Activated CD4-positive, alpha-beta T cell treated with anti-CD3 and anti-CD28 coated beads, Interleukin-2, Interleukin-4, amounts not matched to agents 100 ng/mL and 50 ng/mL, durations not matched to agents 16 hours and 8 hours (primary cell): ENCODE results near the gene KRT28.
"Not testable (repeated sequence)": the region's sequence is repeated elsewhere in the genome, so short reads cannot be mapped to it uniquely, and the experiment has no call there.

ENCODE experiments used
- DNase-seq: peaks from one replicate; pipeline ENCODE4 v3.0.0-alpha.2; 2020; ENCODE audit warnings: low spot score

The KRT28 gene

DNA sequence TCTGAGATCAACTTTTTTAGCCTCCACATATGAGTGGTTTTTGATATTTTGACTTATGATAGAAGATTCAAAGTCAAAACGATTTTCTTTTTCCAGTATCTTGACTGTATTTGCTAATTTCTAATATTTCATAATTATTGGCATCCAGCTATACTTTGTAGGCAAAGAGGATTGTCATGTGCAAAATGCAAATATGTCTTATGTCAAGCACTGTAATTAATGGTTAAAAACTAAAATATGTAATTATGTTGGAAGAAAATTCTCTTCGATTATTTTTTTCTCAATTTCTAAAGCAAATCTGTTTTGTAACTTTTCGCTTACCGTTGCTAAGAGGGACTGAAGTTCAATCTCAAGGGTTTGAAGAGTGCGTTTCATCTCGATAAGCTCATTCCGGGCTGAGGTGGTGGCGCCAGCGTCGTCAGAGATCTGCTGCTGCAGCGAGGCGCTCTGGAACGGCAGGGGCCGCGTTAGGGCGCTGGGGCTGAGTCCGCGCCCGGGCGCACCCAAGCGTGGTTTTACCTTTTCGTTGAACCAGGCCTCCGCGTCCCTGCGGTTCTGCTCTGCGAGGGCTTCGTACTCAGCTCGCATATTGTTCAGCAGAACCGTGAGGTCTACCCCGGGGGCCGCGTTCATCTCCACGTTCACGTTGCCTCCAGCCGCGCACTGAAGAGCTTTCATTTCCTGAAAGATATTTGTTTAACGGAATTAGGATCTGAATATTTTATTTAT, 20.4 kb downstream of the KRT28 start:
- DNase-seq: peak; percentile 4

DNA sequence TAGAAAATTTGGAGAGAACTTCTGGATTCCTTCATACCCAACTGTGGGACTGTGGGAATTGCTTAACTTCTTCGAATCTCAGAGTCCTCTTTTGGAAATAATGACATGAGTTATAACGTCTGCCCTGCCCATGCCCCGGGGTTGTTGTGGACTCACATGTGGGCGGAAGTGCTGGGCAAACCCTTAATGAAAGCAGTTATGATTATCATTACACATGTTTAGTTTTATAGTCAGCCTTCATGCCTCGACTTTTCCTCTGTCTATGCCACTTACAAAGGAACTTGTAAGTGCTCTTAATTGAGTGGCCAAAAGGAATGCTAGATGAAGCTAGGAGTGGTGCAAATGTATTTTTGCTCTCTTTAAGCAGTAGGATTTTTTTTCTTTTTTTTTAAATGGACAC, 21.3 kb downstream of the KRT28 start:
- no peak for DNase-seq

DNA sequence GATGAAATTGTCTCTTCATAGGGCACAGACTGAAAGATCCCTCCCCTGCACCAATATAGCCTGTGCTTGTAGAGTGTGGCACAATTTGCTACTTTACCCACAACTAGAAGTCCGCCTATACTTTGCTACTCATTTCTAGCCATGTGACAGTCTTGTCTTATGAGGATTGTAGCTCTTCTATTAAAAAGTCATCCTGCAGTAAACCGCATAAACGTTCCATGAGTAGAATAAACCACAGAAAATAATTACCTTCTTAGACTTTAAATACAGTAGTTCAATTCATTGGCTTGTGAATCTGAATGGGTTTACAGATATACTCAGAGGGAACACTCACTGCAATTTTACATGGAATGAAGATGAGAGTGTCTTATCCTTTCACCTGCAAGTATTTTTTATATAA, 21.8 kb downstream of the KRT28 start:
- DNase-seq: no peak

DNA sequence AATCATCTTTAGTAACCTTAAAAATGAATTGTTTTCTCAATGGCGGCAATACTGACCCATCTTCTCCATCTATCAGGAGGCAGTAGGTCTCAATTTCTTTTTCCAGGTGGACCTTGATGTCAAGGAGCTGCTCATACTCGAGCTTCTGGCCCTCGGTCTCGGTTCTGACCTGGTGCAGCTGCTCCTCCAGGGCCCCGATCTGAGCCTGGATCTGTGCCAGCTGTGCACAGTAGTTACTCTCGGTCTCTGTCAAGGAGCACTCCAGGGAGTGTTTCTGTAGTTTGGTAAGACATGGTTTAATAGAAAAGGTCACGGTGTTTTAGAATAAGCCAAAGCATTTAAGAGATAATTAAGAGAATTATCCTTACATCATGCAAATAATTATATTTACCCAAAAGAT, 22.3 kb downstream of the KRT28 start:
- DNase-seq: no peak

DNA sequence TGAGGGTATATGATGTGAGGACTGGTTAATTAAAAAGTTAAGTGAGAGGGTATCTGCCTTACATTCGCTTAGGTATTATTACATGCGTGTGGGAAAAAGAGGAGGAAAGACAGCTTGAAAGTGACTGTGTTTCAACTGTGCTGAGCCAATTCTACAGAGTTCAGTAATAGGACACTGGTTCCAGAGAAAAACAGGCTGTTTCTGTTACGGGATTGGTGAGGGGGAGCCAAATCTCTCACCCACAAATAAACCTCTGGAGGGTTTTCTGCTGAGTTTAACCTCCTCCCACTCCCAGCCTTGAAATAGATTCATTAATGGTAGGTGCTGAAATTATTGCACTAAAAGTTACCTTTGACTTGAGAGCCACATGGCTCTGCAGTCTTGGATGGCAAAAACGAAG, 23.8 kb downstream of the KRT28 start:
- no peak for DNase-seq

DNA sequence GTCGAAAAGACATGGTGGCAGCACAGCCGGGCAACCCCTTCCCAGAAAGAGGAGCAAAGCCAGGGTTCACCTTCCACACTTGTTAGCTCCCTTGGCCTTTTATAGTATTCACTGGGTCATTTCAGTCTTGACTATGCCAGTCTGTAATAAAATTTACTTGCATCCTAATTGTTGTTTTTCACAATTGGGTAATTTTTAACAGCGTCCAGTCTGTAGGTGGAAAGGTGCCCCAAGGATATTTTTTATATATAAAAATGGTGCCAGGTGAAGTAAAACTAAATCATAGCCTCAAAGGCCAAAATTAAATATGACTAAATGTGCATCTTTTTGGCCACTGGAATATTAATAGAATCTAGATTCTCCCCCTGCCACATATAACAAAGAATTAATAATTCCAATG, 27.7 kb downstream of the KRT28 start, which contains the start of gene KRT26:
KRT26 (minus strand) TSS at position 101 of the 400 bp plus-strand sequence; CDS start at position 13, 88 bp downstream.
- DNase-seq: no peak

DNA sequence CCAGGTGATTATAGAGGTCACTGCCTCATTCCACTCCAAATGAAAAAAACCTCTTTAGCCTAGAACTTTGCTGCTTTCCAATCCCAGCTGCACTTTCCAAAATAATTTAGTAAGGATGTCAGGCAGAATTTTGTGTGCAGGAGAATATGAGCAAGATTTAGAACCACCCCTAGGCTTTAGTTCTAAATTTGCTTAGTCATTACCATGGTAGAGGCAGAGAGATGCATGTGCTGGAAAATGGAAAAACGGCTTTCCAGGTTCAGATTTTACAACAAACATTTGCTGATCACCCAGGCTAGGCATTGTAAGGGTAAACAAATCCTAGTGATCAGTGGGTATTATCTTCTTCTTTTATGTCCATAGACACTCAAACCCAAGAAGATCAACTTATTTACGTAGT, 34.1 kb downstream of the KRT28 start:
- DNase-seq: no peak

DNA sequence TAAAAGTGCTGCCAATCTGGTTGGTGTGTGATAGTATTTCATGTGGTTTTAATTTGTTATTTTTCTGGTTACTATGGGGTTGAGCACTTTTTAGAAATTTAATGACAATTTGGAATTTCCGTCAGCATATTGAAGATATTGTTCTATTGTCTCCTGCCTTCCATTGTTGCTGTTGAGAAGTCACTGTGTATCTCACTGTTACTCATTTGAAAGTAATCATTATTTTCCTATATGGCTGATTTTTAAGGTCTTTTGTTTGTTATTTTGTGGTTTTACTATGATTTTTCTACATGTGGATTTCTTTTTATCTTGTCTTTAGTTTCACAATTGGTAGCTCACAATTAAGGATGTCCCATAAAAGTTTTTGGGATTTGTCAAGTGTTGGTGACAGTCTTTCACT, 36.0 kb downstream of the KRT28 start:
- no peak for DNase-seq

DNA sequence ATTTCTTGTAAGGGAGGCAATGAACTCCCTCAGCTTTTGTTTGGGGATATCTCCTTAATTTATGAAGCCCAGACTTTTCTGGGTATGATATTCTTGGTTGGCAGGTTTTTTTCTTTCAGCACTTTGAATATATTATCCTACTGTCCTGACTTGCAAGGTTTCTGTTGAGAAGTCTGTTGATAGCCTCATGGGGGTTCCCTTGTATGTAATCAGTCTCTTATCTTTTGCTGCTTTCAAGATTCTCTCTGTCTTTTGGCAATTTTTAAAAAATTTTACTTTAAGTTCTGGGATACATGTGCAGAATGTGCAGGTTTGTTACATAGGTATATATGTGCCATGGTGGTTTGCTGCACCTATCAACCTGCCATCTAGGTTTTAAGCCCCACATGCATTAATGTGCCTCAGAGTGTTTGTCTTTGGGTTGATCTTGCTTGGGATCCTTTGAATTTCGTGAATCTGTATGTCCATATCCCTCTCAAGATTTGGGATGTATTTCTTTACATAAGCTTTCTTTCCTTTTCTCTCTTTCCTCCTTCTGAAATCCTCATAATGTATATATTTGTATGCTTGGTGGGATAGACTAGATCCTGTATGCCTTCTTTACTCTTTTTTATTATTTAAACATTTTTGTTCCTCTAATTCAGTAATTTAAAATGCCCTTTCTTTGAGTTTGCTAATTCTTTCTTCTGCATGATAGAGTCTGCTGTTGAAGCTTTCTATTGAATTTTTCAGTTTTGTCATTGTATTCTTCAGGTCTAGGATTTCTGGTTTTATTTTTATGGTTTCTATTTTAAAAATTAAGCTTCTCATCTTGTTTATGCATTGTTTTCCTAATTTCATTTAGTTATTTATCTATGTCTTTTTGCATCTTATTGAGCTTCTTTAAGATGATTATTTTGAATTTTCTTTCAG, 39.4 kb downstream of the KRT28 start:
- no peak for DNase-seq

DNA sequence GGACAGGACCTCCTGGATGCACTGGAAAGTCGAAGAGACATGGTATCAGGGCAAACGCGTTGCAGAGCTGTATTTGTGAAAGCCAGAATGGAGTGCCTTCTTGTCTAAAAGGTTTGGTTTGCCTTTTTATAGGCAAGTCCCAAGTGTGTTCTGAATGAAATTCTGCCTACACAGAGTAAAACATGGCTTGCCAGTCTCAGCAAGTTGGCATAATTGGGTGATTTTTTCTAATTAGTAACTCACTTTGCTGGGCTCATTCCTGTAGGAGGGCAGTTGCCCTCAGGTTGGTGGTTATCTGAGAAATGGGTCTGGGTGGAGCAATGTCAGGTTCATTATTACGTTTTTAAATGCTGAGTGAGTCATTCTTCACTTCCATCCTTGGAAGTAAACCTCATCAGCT, 44.5 kb downstream of the KRT28 start, which contains the start of gene KRT25:
KRT25 (minus strand) TSS at position 101 of the 400 bp plus-strand sequence; CDS start at position 41, 60 bp downstream.
- no peak for DNase-seq

DNA sequence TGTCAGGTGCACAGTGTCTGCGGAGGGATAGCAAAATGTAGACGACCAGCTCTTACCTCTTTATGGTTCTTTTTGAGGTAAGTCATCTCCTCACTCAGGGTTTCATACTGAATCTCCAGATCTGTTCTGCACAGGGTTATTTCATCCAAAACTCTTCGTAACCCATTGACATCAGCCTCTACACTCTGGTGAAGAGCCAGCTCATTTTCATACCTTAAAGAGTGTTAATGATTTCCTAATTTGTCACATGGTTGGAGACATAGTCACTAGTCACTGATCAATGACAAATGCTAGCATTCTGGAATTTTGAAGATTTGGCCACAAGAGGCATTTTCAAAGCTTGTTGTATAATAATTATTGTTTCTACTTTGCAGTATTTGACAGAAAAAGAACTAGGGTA, 46.0 kb downstream of the KRT28 start:
- no peak for DNase-seq

DNA sequence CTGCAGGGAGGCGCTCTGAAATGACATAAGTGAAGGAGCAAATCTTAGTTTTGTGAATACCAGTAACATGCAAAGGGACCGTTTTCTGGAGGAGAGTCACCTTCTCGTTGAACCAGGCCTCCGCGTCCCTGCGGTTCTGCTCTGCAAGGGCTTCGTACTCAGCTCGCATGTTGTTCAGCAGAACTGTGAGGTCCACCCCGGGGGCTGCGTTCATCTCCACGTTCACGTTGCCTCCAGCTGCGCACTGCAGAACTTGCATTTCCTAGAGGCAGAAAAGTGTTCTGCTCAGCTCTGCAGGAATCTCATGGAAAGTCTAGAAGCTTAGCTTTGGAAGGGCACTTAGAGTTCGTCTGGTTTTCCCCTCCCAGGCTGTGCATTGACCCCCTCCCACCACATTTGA, 48.7 kb downstream of the KRT28 start:
- no peak for DNase-seq

DNA sequence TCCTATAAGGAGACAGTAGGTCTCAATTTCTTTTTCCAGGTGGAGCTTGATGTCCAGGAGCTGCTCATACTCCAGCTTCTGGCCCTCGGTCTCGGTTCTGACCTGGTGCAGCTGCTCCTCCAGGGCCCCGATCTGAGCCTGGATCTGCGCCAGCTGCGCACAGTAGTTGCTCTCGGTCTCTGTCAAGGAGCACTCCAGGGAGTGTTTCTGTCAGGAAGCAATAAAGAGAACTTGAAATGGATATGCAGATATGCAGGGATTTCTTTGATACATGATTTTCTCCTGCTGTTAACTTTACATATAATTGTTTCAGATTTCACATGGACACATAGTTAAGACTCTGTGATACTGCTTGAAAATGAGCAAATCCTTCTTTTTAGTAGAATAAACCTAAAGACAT, 49.4 kb downstream of the KRT28 start:
- no peak for DNase-seq

DNA sequence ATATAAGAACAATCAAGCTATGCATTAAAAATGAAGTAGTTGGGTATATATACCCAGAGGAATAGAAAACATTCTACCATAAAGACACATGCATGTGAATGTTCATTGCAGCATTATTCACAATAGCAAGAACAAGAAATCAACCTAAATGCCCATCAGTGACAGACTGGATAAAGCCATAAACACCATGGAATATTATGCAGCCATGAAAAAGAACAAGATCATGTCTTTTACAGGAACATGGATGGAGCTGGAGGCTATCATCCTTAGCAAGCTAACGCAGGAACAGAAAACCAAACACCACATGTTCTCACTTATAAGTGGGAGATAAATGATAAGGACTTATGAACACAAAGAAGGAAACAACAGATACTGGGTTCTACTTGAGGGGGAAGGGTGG, 51.1 kb downstream of the KRT28 start:
- not testable (repeated sequence) for DNase-seq
